RWPE1 (cell line): ENCODE data around the gene LRSAM1.

Experiments
- CTCF ChIA-PET: fragments of 350-600 bp; sonication (Branson Sonifier 250); formaldehyde crosslinking; extraction: SDS; loops from one replicate; lab custom pipeline; 2021; lab: Yijun Ruan, JAX
- POLR2A ChIA-PET: fragments of 400-600 bp; formaldehyde crosslinking; extraction: SDS; loops from one replicate; lab custom pipeline; 2020; ENCODE audit warnings: antibody characterized with exemption; ENCODE audit not compliant: low non-redundant PET; lab: Yijun Ruan, JAX
- DNase-seq: peaks from one replicate; pipeline ENCODE4 v3.0.0; 2012; ENCODE audit warnings: low spot score
- H3K27ac ChIP-seq: fragments of 450-650 bp; 2 replicates; pipeline ENCODE4 v1.5.1; 2017
- TF ChIP-seq, protein P1 (sequence below): fragments of 450-650 bp; conservative IDR thresholded peaks from 2 replicates; pipeline ENCODE4 v1.5.1; 2017; ENCODE audit warnings: low read depth, mild to moderate bottlenecking

The LRSAM1 gene

DNA sequence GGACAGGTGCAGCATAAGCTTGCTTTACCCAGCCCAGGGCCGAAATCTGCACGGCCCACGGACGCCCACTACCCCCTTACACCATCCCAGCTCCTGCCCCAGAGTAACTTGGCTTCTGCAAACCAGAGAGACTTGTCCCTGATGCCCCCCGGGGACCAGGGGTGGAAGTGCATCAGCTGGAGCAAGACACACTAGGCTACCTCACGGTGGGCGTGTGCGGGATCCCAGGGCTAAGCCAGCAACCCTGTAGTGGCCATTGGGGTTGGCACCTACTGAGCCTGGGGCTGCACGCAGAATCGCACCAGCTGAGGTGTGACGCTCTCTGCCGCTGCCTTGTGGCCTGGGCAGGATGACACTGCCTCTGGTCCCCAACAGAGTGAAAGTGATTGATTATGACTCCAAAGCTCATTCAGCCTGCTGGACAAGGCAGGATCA lies 33.3 kb upstream of the LRSAM1 start:
- ChIA-PET POLR2A (no interaction called here), CTCF (interaction anchor here (0.5 to 1.3 kb wide), 5 partner anchors 17 to 195 kb away, joined by 3 to 10 read pairs (median 3); no protein-coding TSS in a partner anchor)
- H3K27ac ChIP-seq, result peak overlapping the region; percentile 73
- TF ChIP-seq, protein P1, sequence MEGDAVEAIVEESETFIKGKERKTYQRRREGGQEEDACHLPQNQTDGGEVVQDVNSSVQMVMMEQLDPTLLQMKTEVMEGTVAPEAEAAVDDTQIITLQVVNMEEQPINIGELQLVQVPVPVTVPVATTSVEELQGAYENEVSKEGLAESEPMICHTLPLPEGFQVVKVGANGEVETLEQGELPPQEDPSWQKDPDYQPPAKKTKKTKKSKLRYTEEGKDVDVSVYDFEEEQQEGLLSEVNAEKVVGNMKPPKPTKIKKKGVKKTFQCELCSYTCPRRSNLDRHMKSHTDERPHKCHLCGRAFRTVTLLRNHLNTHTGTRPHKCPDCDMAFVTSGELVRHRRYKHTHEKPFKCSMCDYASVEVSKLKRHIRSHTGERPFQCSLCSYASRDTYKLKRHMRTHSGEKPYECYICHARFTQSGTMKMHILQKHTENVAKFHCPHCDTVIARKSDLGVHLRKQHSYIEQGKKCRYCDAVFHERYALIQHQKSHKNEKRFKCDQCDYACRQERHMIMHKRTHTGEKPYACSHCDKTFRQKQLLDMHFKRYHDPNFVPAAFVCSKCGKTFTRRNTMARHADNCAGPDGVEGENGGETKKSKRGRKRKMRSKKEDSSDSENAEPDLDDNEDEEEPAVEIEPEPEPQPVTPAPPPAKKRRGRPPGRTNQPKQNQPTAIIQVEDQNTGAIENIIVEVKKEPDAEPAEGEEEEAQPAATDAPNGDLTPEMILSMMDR, result no peak
- DNase-seq, result no peak

DNA sequence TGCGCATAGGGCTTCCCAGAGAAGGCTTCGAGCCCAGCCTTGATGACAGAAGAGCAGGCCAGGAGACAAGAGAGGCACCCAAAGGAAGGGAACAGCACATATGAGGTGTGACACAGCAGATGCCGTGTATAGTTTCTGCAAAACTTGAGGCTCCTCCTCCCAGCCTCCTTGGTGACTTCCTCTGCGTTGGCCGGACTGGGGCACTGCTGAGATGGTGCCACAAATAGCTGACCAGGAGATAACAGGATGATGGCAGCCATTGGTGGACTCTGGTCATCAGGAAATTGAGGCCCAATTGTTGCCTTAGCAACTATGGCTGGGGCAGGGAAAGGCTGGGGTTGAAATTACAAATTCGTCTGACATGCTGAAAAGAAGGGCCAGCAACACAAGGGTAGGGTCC lies 32.0 kb upstream of the LRSAM1 start:
- ChIA-PET CTCF (no interaction called here), POLR2A (no interaction called here)
- DNase-seq, result no peak
- TF ChIP-seq, protein P1, result no peak
- H3K27ac ChIP-seq, result peak overlapping the region; percentile 2; the same call in 1 of the 2 replicates

DNA sequence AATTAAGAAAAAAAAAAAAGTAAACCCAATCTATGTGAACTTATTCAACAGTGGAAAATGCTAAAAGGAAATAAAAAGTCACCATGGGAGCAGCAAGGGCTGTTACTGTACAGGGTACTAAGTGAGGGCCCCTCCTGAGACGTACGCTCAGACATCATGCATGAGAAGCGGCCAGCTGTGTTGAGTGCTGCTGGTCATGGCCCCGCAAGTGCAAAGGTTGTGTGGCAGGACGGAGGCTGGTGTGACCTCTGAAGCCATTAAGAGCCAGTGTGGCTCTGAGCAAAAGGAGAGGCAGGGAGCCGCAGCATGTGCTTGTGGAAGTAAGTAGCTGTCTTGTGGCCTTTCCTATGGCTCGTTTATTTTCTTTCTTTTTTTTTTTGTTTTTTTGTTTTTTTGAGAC lies 30.3 kb upstream of the LRSAM1 start:
- H3K27ac ChIP-seq, result peak overlapping the region; percentile 96
- no peak for DNase-seq
- CTCF ChIA-PET, result interaction anchor here (0.6 to 0.7 kb wide), 4 partner anchors 66 to 566 kb away, joined by 3 to 5 read pairs (median 4); no protein-coding TSS in a partner anchor

DNA sequence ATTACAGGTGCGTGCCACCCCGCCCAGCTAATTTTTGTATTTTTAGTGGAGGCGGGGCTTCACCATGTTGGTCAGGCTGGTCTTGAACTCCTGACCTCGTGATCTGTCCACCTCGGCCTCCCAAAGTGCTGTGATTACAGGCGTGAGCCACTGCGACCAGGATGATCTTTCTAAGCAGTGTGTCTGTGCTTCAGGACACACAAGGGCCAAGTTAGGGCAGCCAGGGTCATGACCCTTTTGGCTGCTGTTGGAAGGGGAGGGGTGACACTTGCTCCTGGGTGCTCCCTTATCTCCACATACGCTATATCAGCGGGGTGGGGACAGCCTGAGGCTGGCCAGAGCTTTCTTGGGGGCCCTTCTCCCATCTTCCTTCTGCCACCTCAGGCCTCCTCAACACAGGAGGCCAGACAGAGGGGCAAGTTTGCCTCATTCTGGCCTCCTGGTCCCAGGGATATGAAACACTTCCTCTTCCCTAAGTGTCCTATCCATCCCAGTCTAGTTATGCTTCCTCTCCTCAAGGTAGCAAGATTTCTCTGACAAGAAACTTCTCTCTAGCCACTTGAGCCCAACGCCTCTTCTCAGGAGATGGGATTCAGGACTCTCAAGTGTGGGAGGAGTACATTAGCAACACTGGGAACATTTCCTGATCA lies 29.1 kb upstream of the LRSAM1 start:
- TF ChIP-seq, protein P1, result no peak
- H3K27ac ChIP-seq, result peak overlapping the region; percentile 96
- ChIA-PET CTCF (interaction anchor here (0.6 kb wide), 1 partner anchor 9 kb away, joined by 4 read pairs; no protein-coding TSS in a partner anchor), POLR2A (no interaction called here)
- DNase-seq, result no peak

More for the DNA sequence above, 30.3 kb upstream of the LRSAM1 start:
- TF ChIP-seq, protein P1, result no peak
- POLR2A ChIA-PET, result no interaction called here

DNA sequence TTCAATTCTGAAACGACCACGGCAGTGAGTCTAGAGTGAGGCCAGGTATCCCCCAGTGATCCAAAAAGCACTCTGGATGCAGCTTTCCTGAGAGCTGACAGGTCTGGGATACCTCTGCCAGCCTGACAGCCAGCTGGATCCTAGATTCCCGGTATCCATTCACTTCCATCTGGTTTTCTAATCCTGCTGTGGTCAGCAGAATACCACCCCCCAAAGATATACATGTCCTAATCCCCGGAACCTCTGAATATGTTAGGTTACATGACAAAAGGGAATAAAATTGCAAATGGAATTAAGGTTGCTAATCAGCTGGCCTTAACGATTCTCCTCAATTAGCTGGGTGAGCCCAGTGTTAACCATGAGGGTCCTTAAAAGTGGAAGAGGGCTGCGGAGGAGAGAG lies 28.5 kb upstream of the LRSAM1 start:
- ChIA-PET CTCF (interaction anchor here (0.7 kb wide), 2 partner anchors 59 to 174 kb away, joined by 3 read pairs; no protein-coding TSS in a partner anchor), POLR2A (no interaction called here)
- peak overlapping the region; percentile 96 for H3K27ac ChIP-seq
- TF ChIP-seq, protein P1, result no peak
- DNase-seq, result no peak

DNA sequence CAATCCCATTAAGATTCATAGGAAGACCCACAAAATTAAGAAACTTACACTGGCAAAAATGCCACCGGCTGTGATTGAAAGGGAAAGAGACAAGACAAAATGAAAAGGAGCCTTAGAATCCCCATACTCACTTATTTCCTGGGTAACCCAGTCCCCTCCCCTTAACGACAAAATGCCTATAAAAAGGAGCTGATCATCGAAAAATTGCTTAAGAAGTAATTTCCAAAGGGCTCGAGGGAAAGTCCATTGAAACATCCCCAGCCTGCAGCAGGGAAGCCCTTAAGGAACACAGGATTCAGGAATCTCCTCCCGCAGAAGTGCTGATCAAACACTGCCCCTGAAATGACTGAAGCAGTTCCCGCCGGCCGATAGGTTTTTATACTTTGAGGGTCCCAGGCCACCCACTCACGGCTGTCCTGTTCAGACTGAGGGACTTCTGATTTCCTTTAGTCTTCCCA lies 27.8 kb upstream of the LRSAM1 start:
- TF ChIP-seq, protein P1, result no peak
- ChIA-PET CTCF (interaction anchor here (0.7 kb wide), 2 partner anchors 59 to 175 kb away, joined by 3 read pairs; no protein-coding TSS in a partner anchor), POLR2A (interaction anchor here (0.8 kb wide), 1 partner anchor 26 kb away, joined by 3 read pairs; no protein-coding TSS in a partner anchor)
- DNase-seq, result peak; percentile 73
- H3K27ac ChIP-seq, result peak overlapping the region; percentile 96
